Right lobe of liver (tissue), 6 donors: ENCODE results near the gene HUS1. TPM values are rescaled to one million over a fixed set of nuclear protein-coding genes. Genes with fewer than 3 reads are reported as not detected.

Experiments used
- ATAC-seq, 4 donors: fragments of 200-7000 bp; cut with Tn5 transposase; one replicate each; pipeline ENCODE4 v1.9.1; 2020; ENCODE audit warnings: mild to moderate bottlenecking in 4 of 4, moderate library complexity in 4 of 4
- DNase-seq, 3 donors: peaks; one replicate each; pipeline ENCODE4 v3.0.0-alpha.2; 2020
- H3K27ac ChIP-seq, 3 donors: fragments of 200-600 bp; one replicate each; pipeline ENCODE4 v1.8.0; 2022
- H3K27me3 ChIP-seq, 2 donors: fragments of 200-600 bp; one replicate each; pipeline ENCODE4 v1.8.0; 2022
- H3K36me3 ChIP-seq, 4 donors: fragments of 200-600 bp; sonication (generic) in 1 of 4; one replicate each; pipeline versions ENCODE4 v1.5.1 to v1.8.0; 2017 to 2022; ENCODE audit warnings: control low read depth in 1 of 4
- H3K4me1 ChIP-seq, 4 donors: fragments of 200-600 bp; sonication (generic) in 1 of 4; one replicate each; pipeline versions ENCODE4 v1.5.1 to v1.8.0; 2017 to 2022; ENCODE audit warnings: control low read depth in 1 of 4
- H3K4me3 ChIP-seq, 3 donors: fragments of 200-600 bp; one replicate each; pipeline ENCODE4 v1.8.0; 2022
- H3K9me3 ChIP-seq, 4 donors: fragments of 200-600 bp; sonication (generic) in 1 of 4; one replicate each; pipeline versions ENCODE4 v1.5.1 to v1.8.0; 2017 to 2022; ENCODE audit warnings: control low read depth in 1 of 4
- POLR2A ChIP-seq: fragments of 450-650 bp; IDR thresholded peaks from one replicate; pipeline ENCODE4 v1.6.1; 2017; ENCODE audit warnings: antibody characterized with exemption, mild to moderate bottlenecking
- WGBS: methylation state at CpG from one replicate; pipeline ENCODE4 v1.1.6; 2018; ENCODE audit warnings: low coverage, low lambda C conversion rate; ENCODE audit not compliant: insufficient coverage; ENCODE audit errors: missing lambda C conversion rate; 5-methylcytosine and 5-hydroxymethylcytosine counted together
- intact Hi-C, 2 donors: fragments of 100-400 bp; cut with DNase I; formaldehyde crosslinking; loops; one replicate each; pipeline versions ENCODE4 v1.11.2 to v1.14.1; 2022
- total RNA-seq, 6 experiments: library from RNA; depleted of rRNA in 2 of 6; stranded (reverse); fragments of >200 nt in 2 of 6; fragmentation: NEBNext Ultra II Directional in 3 of 6; extraction: Animal tissue kit (Norgen Biotek cat#: 25700) in 3 of 6; gene quantifications; one replicate each; pipeline versions ENCODE4 v1.1.0 to v1.2.4, GENCODE V29; 2016 to 2023
- TF ChIP-seq, protein P1 (sequence below), 4 donors: fragments of 200-600 bp in 3 of 4; fragments of 450-650 bp in 1 of 4; IDR thresholded peaks; one replicate each; pipeline versions ENCODE4 v1.5.1 to v1.8.0; 2016 to 2022; ENCODE audit warnings: antibody characterized with exemption in 4 of 4, mild to moderate bottlenecking in 2 of 4
- donor health status: DM: no; HTN: yes; CAD: no.
- donor health status: DM: no; HTN: no; CAD: no.
- donor health status: DM: no; HTN: no; CAD: no.
- donor health status: DM: no; HTN: yes; CAD: no.
- donor health status: DM: no; HTN: yes; CAD: no.

HUS1 gene
- total RNA-seq, 6 experiments from 2014 or later = 16.1 to 40.5 (median 25.5) TPM

DNA sequence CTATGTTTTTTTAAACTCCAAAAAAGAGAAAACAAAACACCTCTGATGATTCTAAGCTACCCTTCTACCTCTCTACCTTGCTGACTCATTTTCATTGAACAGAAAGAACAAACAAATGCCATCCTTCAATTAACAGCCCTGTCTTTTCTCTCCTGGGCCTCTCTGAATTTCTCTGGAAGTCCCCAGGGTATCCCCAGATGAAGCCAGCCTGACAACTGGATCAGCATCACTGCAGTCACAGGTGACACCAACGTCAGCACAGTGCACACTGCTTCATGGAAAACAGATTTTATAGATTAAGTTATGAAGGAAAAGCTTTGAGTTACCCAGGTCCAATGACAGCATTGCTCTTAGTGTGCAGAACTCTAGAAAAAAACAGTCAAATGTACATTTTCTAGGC, 5.7 kb downstream of the HUS1 start:
- intact Hi-C loops = no loop called here
- H3K4me1 ChIP-seq = peaks cover 0 to 26% (median 10%) of the 10 kb centered on the region in 4 donors
- H3K27me3 ChIP-seq = no peaks in the 10 kb centered on the region
- WGBS = 73% methylated on average over 1 of the region's 1 CpG
- DNase-seq (no peak), ATAC-seq (no peak)
- H3K4me3 ChIP-seq = no peak overlapping the region
- no peak overlapping the region for H3K27ac ChIP-seq
- H3K9me3 ChIP-seq = no peaks in the 10 kb centered on the region
- H3K36me3 ChIP-seq = peaks cover 4 to 64% (median 20%) of the 10 kb centered on the region in 4 donors
- TF ChIP-seq POLR2A = no peak
- TF ChIP-seq, protein P1, sequence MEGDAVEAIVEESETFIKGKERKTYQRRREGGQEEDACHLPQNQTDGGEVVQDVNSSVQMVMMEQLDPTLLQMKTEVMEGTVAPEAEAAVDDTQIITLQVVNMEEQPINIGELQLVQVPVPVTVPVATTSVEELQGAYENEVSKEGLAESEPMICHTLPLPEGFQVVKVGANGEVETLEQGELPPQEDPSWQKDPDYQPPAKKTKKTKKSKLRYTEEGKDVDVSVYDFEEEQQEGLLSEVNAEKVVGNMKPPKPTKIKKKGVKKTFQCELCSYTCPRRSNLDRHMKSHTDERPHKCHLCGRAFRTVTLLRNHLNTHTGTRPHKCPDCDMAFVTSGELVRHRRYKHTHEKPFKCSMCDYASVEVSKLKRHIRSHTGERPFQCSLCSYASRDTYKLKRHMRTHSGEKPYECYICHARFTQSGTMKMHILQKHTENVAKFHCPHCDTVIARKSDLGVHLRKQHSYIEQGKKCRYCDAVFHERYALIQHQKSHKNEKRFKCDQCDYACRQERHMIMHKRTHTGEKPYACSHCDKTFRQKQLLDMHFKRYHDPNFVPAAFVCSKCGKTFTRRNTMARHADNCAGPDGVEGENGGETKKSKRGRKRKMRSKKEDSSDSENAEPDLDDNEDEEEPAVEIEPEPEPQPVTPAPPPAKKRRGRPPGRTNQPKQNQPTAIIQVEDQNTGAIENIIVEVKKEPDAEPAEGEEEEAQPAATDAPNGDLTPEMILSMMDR (IDR thresholded peaks at IDR 0.05) = no peak

DNA sequence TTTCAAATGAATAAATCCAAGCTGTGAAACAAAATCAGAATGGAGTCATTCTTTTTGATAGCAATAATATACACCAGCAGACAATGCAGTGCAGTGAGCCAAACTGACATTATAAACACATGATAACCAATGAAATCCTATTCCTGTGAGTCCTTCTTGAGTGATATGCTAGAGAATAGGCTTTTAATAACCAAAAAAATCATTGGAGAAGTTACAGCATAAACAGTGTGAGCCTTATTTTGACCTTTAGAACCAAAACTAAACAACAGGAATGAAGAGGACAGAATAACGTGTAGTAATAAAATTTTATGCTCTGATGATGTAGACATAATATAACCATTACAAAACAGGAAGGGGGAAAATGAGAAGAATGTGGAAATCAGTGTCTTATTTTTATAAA, 8.7 kb downstream of the HUS1 start:
- Histone ChIP-seq H3K9me3 (no peaks in the 10 kb centered on the region), H3K27me3 (no peaks in the 10 kb centered on the region), H3K27ac (peak overlapping the region in 2 of 3 donors; percentile 1 to 52), H3K4me1 (no peaks in the 10 kb centered on the region), H3K4me3 (no peak overlapping the region), H3K36me3 (peaks cover 4 to 70% (median 23%) of the 10 kb centered on the region in 4 donors)
- peak in 1 of 4 donors; percentile 26 for ATAC-seq
- TF ChIP-seq, protein P1 (IDR thresholded peaks at IDR 0.05) = no peak
- no peak for TF ChIP-seq POLR2A
- intact Hi-C loops = no loop called here
- 13% methylated on average over 1 of the region's 1 CpG for WGBS
- no peak for DNase-seq

DNA sequence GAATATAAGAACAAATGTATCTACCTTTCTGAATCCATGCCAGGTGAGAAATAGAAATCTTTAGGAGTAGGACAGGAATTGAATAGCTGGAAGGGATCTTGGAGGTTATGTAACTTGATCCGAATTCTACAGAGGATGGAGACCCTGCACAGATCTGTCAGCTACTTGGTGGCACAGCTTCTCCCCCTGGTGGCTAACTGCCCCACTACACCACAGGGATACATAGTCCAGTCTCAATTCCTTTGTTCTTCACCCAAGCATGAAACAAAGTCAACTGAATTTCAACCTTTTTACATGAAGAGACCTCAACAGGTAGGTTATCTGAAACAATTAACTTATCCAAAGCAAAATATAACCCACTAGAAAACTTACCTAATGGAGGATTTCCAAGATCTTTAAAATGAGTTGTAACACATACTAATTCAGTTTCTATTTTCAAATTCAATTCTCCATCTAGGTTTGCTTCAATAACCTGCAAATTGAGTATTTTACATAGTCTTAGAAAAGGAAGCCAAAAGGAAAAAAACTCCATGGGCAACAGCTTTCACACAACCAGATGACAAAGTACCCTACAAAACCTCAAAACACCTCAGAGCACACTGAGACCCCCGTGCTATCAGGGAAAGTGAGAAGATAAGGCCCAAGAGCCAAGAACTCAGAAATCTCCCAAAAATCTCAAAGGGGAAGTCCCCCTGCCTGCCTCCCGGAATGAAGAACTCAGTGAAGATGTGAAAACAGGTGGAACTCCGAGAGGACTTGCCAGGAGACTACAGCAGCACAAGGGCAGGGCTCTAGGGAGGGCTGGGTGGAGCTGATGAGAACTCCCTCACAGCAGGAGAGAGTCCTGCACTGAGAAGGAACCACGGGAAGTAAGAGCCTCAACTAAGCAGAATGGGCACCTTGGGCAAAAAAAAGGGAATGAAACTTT, 10.3 kb downstream of the HUS1 start:
- Histone ChIP-seq H3K27ac (no peak overlapping the region), H3K9me3 (no peaks in the 10 kb centered on the region), H3K27me3 (no peaks in the 10 kb centered on the region), H3K36me3 (peaks cover 0 to 70% (median 22%) of the 10 kb centered on the region in 4 donors), H3K4me1 (no peaks in the 10 kb centered on the region), H3K4me3 (no peak overlapping the region)
- intact Hi-C loops = no loop called here
- TF ChIP-seq, protein P1 (IDR thresholded peaks at IDR 0.05) = peak; percentile 63 to 77 (median 75)
- no peak for TF ChIP-seq POLR2A
- peak; percentile 70 to 84 (median 74) for ATAC-seq
- WGBS = 53% methylated on average over 3 of the region's 5 CpGs
- DNase-seq = peak in 1 of 3 donors; percentile 59

DNA sequence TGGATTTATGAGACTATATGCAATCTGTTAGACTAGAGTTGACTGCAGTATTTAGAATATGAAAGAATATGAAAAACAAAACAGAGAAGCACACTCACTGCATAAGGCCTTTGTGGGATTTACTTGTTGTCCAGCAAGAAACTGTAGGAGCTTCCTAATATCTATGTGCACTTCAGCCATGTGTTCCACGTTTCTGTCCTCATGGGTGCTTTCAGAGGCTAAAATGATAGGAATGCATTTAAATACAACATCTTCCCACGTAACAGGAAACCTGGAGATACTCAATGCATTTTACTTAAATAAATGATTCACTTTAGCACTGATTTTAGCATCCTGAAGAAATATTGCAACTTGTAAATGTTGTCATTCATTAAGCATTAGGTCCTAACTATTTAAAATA, 11.7 kb downstream of the HUS1 start:
- intact Hi-C loops = no loop called here
- Histone ChIP-seq H3K4me3 (no peak overlapping the region), H3K9me3 (no peaks in the 10 kb centered on the region), H3K36me3 (peaks cover 0 to 70% (median 26%) of the 10 kb centered on the region in 4 donors), H3K4me1 (no peaks in the 10 kb centered on the region), H3K27ac (no peak overlapping the region), H3K27me3 (no peaks in the 10 kb centered on the region)
- TF ChIP-seq, protein P1 (IDR thresholded peaks at IDR 0.05) = no peak
- no peak for TF ChIP-seq POLR2A
- 80% methylated on average over 2 of the region's 2 CpGs for WGBS
- ATAC-seq = no peak
- no peak for DNase-seq
